Stimulated activated CD8-positive, alpha-beta memory T cell treated with anti-CD3 and anti-CD28 coated beads, Interleukin-15, amount 100 ng/mL, for 48 hours (primary cell): ENCODE measurements around the gene PIGB.
"Not testable (repeated sequence)": the region's sequence is repeated elsewhere in the genome, so short reads cannot be mapped to it uniquely, and the experiment has no call there.

ENCODE experiments used
- DNase-seq, 2 donors: peaks; one replicate each; pipeline ENCODE4 v3.0.0-alpha.2; 2020; ENCODE audit warnings: low read depth in 2 of 2

The PIGB gene

DNA sequence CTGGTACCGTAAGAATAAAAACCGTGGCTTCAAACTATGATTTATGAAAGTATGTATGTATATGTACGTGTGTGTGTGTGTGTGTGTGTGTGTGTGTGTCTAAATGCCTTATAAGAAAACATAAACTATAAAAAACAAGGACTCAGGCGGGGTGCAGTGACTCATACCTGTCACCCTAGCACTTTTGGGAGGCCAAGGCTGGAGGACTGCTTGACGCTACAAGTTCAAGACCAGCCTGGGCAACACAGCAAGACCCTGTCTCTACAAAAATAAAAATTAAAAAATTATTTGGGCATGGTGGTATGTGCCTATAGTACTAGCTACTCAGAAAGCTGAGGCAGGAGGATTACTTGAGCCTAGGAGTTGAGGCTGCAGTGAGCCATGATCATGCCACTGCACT, 60.1 kb downstream of the PIGB start:
- DNase-seq, result no peak

DNA sequence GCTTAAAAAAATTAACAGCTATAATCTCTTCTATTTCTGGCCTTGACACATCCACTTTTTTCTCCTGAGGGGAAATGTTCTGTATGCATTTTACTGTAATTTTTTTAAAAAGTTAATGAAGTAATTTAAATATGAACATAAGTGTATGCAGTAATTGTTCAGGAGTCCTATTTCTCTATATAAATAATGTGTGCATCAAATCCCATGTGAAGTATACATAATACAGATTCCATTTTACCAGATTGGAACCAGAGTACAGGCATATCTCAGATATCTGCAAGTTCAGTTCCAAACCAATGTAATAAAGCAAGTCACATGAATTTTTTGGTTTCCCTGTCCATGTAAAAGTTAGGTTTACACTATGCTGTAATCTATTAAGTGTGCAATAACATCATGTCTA, 62.6 kb downstream of the PIGB start:
- no peak for DNase-seq

DNA sequence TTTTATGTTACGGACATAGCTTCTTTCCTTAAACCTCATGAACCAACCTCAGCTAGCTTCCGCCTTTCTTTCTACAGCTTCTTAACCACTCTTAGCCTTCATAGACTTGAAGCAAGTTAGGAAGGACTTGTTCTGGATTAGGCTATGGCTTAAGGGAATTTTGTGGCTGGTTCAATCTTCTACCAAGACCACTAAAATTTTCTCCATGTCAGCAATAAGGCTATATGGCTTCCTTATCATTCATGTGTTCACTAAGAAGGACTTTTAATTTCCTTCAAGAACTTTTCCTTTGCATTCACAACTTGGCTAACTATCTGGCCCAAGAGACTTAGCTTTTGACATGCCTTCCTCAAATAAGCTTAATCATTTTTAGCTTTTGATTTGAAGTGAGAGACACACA, 64.7 kb downstream of the PIGB start:
- no peak for DNase-seq

DNA sequence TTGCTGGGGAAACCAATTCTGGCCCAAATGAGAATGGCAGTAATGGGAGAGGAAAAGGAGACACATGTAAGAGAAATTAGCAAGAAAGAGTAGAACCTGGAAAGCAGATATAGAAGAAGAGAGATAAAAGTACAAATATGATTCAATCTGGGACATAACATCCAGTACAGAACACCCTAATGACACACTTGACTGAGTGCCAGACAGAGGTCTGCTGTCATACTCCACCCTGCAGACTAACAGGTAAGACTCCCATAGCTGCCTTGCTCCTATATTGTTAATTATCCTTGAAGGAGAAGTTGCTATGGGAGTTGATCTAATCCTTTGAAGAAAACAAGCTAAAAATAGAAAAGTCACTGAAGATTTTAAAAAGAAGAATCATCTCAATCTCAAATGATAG, 68.0 kb downstream of the PIGB start:
- no peak for DNase-seq

DNA sequence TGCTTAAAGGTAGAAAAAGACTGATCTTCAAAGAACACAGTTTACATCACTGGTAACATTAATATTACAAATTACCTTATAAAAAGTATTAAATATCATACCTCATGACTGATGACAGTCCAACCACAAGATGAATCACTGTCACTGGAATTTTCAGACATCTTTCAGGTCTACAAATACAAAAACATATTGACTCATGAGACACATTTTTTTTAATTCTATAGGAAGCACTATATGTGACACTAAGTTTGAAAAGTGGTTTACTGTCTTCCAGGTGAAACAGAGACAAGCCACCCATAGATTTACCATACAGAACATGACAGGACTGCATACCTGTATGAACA, 70.2 kb downstream of the PIGB start:
- DNase-seq, result no peak

DNA sequence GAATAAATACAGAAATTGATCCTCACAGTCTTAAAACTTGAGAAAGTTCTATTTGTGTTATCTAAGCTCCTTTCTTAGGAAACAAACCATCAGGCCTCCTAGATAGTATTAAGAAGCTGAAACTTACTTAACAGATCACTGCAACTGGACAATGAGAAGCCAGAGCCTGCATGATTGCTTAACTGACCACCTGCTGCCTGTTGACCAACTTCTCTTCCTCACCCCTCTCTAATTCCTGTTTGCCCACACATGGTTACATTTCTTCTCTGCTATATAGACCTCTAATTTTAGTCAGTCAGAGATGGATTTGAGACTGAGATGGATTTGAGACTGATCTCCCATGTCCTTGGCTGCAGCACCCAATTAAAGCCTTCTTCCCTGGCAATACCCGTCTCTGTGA, 75.7 kb downstream of the PIGB start:
- DNase-seq, result no peak

DNA sequence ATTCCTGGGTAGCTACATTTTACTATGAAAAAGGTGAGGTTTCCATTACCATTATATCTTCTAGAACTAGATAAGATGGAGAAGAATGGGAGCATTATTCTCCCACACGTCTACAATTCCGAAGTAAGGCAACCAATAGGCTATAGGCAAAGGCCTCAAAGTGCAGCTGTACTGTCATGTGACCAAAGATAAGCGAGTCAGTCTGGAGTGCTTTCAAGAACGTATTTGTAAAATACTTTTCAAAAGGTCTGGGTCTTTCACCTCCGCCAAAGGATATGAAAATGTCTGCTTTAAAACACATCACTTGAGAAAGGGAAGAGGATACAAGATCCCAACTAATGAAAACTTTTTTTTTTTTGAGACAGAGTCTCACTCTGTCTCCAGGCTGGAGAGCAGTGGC, 79.2 kb downstream of the PIGB start:
- no peak for DNase-seq

DNA sequence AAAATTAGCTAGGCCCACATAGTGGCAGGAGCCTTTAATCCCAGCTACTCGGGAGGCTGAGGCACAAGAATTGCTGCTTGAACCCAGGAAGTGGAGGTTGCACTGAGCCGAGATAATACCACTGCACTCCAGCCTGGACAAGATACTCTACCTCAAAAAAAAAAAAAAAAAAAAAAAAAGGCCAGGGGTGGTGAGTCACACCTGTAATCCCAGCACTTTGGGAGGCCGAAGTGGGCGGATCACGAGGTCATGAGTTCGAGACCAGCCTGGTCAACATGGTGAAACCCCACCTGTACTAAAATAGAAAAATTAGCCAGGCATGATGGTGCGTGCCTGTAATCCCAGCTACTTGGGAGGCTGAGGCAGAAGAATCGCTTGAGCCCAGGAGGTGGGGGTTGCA, 81.0 kb downstream of the PIGB start:
- not testable (repeated sequence) for DNase-seq

DNA sequence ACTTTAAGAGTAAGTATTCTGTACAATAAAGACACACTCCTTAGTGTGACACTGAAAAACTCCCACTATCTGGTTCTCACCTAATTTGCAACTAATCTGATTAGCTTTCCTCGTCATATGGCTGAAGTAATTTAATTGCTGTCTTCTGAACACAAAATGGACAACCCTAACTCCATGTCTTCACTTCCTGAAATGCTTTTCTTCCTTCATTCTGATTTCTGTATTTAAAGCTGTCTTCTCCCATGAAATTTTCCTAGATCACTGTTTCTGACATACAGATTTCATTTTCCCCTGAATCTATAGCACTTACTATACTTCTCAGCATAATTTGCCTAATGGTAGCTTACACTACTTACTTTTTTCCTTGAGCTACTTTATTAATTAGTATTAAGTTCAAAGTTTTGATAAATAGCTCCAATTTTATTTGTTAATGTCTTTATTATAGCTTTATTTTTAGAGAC, 82.8 kb downstream of the PIGB start:
- no peak for DNase-seq

DNA sequence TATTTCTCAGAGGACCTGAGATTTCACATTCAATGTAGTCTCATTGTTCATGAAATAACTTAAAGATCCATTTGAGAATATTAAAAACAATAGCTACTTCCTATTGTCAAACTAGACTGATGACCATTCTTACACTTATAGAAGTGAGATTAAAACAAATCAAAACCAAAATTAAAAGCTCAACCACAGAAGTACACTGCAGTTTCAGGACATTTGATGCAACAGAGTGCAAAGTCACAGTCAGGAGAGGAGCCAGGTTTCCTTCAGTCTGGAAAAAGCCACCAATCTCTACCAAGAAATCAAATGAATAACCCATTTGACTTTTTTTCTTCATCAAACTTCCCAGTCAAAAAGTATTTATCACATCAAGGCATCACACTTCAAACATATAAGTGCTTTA, 83.7 kb downstream of the PIGB start:
- no peak for DNase-seq

DNA sequence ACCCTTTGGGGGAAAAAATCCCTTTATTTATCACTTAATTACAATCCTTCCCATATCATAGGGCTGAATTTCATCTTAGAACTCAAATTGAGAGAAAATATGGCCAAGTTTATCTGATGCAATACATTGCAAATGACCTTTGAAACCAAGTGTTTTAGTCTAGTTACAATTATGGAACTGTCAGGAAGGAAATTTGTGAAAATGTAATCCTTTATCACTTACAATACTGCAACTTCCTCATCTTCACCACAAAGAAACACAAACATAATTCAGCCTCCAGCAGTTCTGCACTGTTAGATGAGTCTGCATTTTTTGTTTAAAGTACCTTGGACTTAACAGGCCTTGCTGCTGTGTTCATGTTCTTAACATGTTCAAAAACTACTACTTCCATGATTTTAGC, 84.5 kb downstream of the PIGB start:
- no peak for DNase-seq
